ENCODE data around the gene LSS. TPM values are rescaled to one million over a fixed set of nuclear protein-coding genes. Genes with fewer than 3 reads are reported as not detected.
"Not testable (repeated sequence)": the region's sequence is repeated elsewhere in the genome, so short reads cannot be mapped to it uniquely, and the experiment has no call there.

LSS gene
- total RNA-seq, 4 donors from 2014 or later, result 128 to 251 (median 164) TPM

GRCh38 chr21:46147429-46147828 is 81.1 kb downstream of the LSS start:
- peak in 1 of 2 donors; percentile 58 for DNase-seq (ENCODE audit: low spot score in 2 of 2)
- H3K4me3 ChIP-seq, H3K9me3 ChIP-seq, H3K36me3 ChIP-seq, H3K27me3 ChIP-seq, H3K27ac ChIP-seq: not testable (repeated sequence)
- H3K4me1 ChIP-seq, result peaks cover 10% of the 10 kb centered on the region
- peak in 1 of 2 donors; percentile 41 for TF ChIP-seq CTCF (IDR thresholded peaks at IDR 0.05)
- 82% methylated on average over 12 of the region's 12 CpGs for WGBS

GRCh38 chr21:46146856-46147255 is 81.7 kb downstream of the LSS start:
- Histone ChIP-seq H3K27me3 (no peaks in the 10 kb centered on the region), H3K27ac (no peak overlapping the region), H3K4me3 (no peak overlapping the region), H3K36me3 (no peaks in the 10 kb centered on the region), H3K4me1 (peaks cover 10% of the 10 kb centered on the region), H3K9me3 (no peaks in the 10 kb centered on the region)
- TF ChIP-seq POLR2A (IDR thresholded peaks at IDR 0.05), result no peak
- no peak for TF ChIP-seq CTCF (IDR thresholded peaks at IDR 0.05)
- TF ChIP-seq EP300 (IDR thresholded peaks at IDR 0.05), result no peak
- no peak for TF ChIP-seq POLR2AphosphoS5 (IDR thresholded peaks at IDR 0.05)
- peak in 1 of 2 donors; percentile 27 for DNase-seq (ENCODE audit: low spot score in 2 of 2)
- 54% methylated on average over 14 of the region's 14 CpGs for WGBS

- 72% methylated on average over 15 of the region's 60 CpGs for WGBS
- Histone ChIP-seq H3K36me3 (no peaks in the 10 kb centered on the region), H3K27ac (no peak overlapping the region), H3K4me1 (peaks cover 10% of the 10 kb centered on the region), H3K4me3 (no peak overlapping the region), H3K9me3 (no peaks in the 10 kb centered on the region), H3K27me3 (no peaks in the 10 kb centered on the region)
- peak in 1 of 2 donors; percentile 58 for DNase-seq (ENCODE audit: low spot score in 2 of 2)
- TF ChIP-seq EP300 (IDR thresholded peaks at IDR 0.05) (no peak), POLR2AphosphoS5 (IDR thresholded peaks at IDR 0.05) (no peak), CTCF (IDR thresholded peaks at IDR 0.05) (no peak), POLR2A (IDR thresholded peaks at IDR 0.05) (no peak)
Observed at GRCh38 chr21:46145840-46146691, 82.5 kb downstream of the LSS start.

GRCh38 chr21:46145159-46145839 is 83.3 kb downstream of the LSS start:
- peak in 1 of 2 donors; percentile 60 for DNase-seq (ENCODE audit: low spot score in 2 of 2)
- 96% methylated on average over 30 of the region's 51 CpGs for WGBS
- H3K27me3 ChIP-seq, result no peaks in the 10 kb centered on the region
- H3K27ac ChIP-seq, result no peak overlapping the region
- H3K4me1 ChIP-seq, result peaks cover 10% of the 10 kb centered on the region
- no peaks in the 10 kb centered on the region for H3K9me3 ChIP-seq
- H3K4me3 ChIP-seq, result no peak overlapping the region
- H3K36me3 ChIP-seq, result no peaks in the 10 kb centered on the region
- TF ChIP-seq CTCF (IDR thresholded peaks at IDR 0.05) (no peak), POLR2AphosphoS5 (IDR thresholded peaks at IDR 0.05) (no peak), EP300 (IDR thresholded peaks at IDR 0.05) (no peak), POLR2A (IDR thresholded peaks at IDR 0.05) (no peak)

GRCh38 chr21:46144464-46145070 is 84.0 kb downstream of the LSS start:
- H3K27me3 ChIP-seq, result no peaks in the 10 kb centered on the region
- H3K36me3 ChIP-seq, result no peaks in the 10 kb centered on the region
- no peak overlapping the region for H3K4me3 ChIP-seq
- no peaks in the 10 kb centered on the region for H3K9me3 ChIP-seq
- TF ChIP-seq POLR2A (IDR thresholded peaks at IDR 0.05), result no peak
- TF ChIP-seq EP300 (IDR thresholded peaks at IDR 0.05), result no peak
- TF ChIP-seq CTCF (IDR thresholded peaks at IDR 0.05), result no peak
- no peak for TF ChIP-seq POLR2AphosphoS5 (IDR thresholded peaks at IDR 0.05)
- peaks cover 10% of the 10 kb centered on the region for H3K4me1 ChIP-seq
- no peak overlapping the region for H3K27ac ChIP-seq
- WGBS, result 64% methylated on average over 2 of the region's 4 CpGs
- peak in 1 of 2 donors; percentile 46 for DNase-seq (ENCODE audit: low spot score in 2 of 2)
